Stomach (tissue), 4 donors: ENCODE results near the gene SAXO2.
"Not testable (repeated sequence)": the region's sequence is repeated elsewhere in the genome, so short reads cannot be mapped to it uniquely, and the experiment has no call there.

Experiments used
- POLR2A ChIP-seq, 4 donors: fragments of 450-650 bp; IDR thresholded peaks; one replicate each; pipeline ENCODE4 v1.6.1; 2016; ENCODE audit warnings: antibody characterized with exemption in 4 of 4, control low read depth in 2 of 4, mild to moderate bottlenecking in 1 of 4, moderate library complexity in 1 of 4
- TF ChIP-seq, protein P1 (sequence below), 7 experiments: fragments of 450-650 bp in 4 of 7; fragments of 200-600 bp in 3 of 7; sonication (generic) in 3 of 7; IDR thresholded peaks; one replicate each; pipeline ENCODE4 v1.5.1; 2016 to 2019; ENCODE audit warnings: antibody characterized with exemption in 7 of 7, control low read depth in 2 of 7, mild to moderate bottlenecking in 1 of 7

DNA sequence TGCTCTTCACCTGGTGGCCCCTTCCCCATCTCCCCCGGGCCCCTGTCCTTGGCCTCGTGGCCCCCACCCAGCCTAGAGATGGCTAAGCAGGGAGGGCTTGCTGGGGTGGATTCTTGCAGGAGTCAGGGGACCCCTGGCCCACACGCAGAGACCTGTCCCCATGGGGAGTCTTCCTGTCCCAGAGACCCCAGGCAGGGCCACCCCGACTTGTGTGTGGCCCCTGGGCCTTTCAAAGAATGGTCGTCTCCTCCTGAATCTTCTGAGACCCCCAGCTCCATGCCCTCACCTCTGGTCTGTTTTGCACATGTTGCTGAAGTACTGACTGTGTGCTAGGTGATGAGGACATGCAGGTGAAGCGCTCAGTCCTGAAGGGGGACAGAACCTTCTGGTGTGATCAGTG, 58.2 kb downstream of the SAXO2 start:
- TF ChIP-seq, protein P1, sequence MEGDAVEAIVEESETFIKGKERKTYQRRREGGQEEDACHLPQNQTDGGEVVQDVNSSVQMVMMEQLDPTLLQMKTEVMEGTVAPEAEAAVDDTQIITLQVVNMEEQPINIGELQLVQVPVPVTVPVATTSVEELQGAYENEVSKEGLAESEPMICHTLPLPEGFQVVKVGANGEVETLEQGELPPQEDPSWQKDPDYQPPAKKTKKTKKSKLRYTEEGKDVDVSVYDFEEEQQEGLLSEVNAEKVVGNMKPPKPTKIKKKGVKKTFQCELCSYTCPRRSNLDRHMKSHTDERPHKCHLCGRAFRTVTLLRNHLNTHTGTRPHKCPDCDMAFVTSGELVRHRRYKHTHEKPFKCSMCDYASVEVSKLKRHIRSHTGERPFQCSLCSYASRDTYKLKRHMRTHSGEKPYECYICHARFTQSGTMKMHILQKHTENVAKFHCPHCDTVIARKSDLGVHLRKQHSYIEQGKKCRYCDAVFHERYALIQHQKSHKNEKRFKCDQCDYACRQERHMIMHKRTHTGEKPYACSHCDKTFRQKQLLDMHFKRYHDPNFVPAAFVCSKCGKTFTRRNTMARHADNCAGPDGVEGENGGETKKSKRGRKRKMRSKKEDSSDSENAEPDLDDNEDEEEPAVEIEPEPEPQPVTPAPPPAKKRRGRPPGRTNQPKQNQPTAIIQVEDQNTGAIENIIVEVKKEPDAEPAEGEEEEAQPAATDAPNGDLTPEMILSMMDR (IDR thresholded peaks at IDR 0.05): not testable (repeated sequence)
- TF ChIP-seq POLR2A (IDR thresholded peaks at IDR 0.05): not testable (repeated sequence)
